ENCODE measurements around the gene TACC2.

- TF ChIP-seq CTCF (IDR thresholded peaks at IDR 0.05) (no peak), POLR2A (IDR thresholded peaks at IDR 0.05) (no peak)
Measured at GRCh38 chr10:122271076-122271475, 282.1 kb downstream of the TACC2 start, which contains the start of gene BTBD16.
